Upper lobe of left lung (tissue), 4 donors: ENCODE data around the gene SLC27A4.

Experiments used
- POLR2A ChIP-seq, 4 donors: fragments of 450-650 bp; IDR thresholded peaks; one replicate each; pipeline ENCODE4 v1.5.1; 2016 to 2017; ENCODE audit warnings: antibody characterized with exemption in 4 of 4, mild to moderate bottlenecking in 2 of 4
- TF ChIP-seq, protein P1 (sequence below), 6 experiments: fragments of 450-650 bp in 4 of 6; fragments of 200-600 bp in 2 of 6; sonication (generic) in 2 of 6; IDR thresholded peaks; one replicate each; pipeline ENCODE4 v1.5.1; 2016 to 2019; ENCODE audit warnings: antibody characterized with exemption in 6 of 6

DNA sequence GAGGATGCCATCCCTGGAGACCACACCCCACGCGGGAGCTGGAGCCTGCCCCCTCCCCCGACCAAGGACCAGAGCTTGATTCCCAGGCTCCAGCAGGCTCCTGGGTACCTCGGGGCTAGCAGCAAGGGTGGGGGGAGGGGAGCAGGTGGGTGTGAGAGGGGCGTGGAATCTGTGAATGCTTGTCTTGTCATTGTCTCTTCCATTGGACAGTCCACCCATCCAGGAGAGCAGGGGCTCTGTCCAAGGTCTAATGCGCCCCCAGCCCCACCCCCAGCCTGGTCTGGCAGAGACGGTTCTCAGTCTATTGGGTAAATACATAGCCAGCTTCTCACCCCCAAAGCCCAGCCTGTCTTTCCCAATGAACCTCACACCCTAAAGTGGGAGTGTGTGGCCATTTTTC lies 53.6 kb downstream of the SLC27A4 start:
- TF ChIP-seq POLR2A (IDR thresholded peaks at IDR 0.05), result no peak
- TF ChIP-seq, protein P1, sequence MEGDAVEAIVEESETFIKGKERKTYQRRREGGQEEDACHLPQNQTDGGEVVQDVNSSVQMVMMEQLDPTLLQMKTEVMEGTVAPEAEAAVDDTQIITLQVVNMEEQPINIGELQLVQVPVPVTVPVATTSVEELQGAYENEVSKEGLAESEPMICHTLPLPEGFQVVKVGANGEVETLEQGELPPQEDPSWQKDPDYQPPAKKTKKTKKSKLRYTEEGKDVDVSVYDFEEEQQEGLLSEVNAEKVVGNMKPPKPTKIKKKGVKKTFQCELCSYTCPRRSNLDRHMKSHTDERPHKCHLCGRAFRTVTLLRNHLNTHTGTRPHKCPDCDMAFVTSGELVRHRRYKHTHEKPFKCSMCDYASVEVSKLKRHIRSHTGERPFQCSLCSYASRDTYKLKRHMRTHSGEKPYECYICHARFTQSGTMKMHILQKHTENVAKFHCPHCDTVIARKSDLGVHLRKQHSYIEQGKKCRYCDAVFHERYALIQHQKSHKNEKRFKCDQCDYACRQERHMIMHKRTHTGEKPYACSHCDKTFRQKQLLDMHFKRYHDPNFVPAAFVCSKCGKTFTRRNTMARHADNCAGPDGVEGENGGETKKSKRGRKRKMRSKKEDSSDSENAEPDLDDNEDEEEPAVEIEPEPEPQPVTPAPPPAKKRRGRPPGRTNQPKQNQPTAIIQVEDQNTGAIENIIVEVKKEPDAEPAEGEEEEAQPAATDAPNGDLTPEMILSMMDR (IDR thresholded peaks at IDR 0.05), result no peak
